SK-N-MC (cell line): ENCODE results near the gene AKT1.

ENCODE experiments used
- DNase-seq: peaks from one replicate; pipeline ENCODE4 v3.0.0-alpha.2; 2011; ENCODE audit warnings: low read depth, low spot score
- H3K27ac ChIP-seq: fragments of 200-600 bp; sonication (generic); 2 replicates; pipeline ENCODE4 v1.5.1; 2016; ENCODE audit warnings: mixed run types
- H3K36me3 ChIP-seq: fragments of 200-600 bp; sonication (generic); 2 replicates; pipeline ENCODE4 v1.6.1; 2017; ENCODE audit warnings: antibody characterized with exemption, low read length, mixed read lengths; ENCODE audit not compliant: insufficient read depth
- H3K4me3 ChIP-seq: fragments of 200-600 bp; sonication (generic); 2 replicates; pipeline ENCODE4 v1.5.1; 2016
- H3K9ac ChIP-seq: fragments of 200-600 bp; sonication (generic); 2 replicates; pipeline ENCODE4 v1.8.0; 2017; ENCODE audit warnings: mixed run types, mixed read lengths; ENCODE audit not compliant: insufficient read length
- H3K9me3 ChIP-seq: fragments of 200-600 bp; sonication (generic); 2 replicates; pipeline ENCODE4 v1.6.1; 2017; ENCODE audit warnings: low read depth, mild to moderate bottlenecking, antibody characterized with exemption, low read length, moderate library complexity, mixed read lengths
- EZH2 ChIP-seq: fragments of 200-600 bp; sonication (generic); IDR thresholded peaks from one replicate; pipeline ENCODE4 v1.6.1; 2017; ENCODE audit warnings: antibody characterized with exemption
- FOXP2 ChIP-seq: optimal IDR thresholded peaks from 2 replicates; pipeline ENCODE3; 2011; ENCODE audit warnings: mild to moderate bottlenecking, moderate library complexity; ENCODE audit not compliant: insufficient read depth; ENCODE audit errors: extremely low read length, control extremely low read depth
- POLR2AphosphoS5 ChIP-seq: IDR thresholded peaks from 2 replicates; pipeline ENCODE4 v1.6.1; 2012; ENCODE audit warnings: mild to moderate bottlenecking, low read depth, low read length, borderline replicate concordance

The AKT1 gene

DNA sequence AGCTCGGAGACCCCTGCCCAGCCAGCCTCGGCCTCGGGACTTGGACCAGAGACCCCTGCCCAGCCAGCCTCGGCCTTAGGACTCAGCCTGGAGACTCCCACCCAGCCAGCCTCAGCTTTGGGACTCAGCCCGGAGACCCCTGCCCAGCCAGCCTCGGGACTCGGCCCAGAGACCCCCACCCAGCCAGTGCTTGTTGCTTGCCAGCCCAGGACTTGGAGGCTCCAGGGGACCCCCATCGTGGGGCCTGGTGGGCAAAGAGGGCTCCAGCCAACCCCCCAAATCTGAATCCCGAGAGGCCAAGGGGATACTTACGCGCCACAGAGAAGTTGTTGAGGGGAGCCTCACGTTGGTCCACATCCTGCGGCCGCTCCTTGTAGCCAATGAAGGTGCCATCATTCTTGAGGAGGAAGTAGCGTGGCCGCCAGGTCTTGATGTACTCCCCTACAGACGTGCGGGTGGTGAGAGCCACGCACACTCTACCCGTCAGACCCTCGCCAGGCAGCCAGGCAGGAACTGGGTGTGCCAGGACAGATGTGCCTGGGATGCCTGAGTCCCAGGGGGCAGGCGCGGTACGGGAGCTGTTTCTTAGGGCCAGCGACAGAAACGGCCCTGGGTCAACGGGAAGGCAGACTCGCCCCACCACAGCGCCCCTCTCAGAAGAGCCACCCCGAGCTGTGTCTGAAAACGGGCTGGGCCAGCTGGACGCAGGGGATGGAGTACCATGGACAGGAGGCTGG, 15.6 kb downstream of the AKT1 start:
- TF ChIP-seq FOXP2, result no peak
- no peak for TF ChIP-seq POLR2AphosphoS5
- no peak for DNase-seq
- Histone ChIP-seq H3K9me3 (no peaks in the 10 kb centered on the region), H3K27ac (no peak overlapping the region), H3K36me3 (no peaks in the 10 kb centered on the region), H3K9ac (no peak overlapping the region), H3K4me3 (no peak overlapping the region)

DNA sequence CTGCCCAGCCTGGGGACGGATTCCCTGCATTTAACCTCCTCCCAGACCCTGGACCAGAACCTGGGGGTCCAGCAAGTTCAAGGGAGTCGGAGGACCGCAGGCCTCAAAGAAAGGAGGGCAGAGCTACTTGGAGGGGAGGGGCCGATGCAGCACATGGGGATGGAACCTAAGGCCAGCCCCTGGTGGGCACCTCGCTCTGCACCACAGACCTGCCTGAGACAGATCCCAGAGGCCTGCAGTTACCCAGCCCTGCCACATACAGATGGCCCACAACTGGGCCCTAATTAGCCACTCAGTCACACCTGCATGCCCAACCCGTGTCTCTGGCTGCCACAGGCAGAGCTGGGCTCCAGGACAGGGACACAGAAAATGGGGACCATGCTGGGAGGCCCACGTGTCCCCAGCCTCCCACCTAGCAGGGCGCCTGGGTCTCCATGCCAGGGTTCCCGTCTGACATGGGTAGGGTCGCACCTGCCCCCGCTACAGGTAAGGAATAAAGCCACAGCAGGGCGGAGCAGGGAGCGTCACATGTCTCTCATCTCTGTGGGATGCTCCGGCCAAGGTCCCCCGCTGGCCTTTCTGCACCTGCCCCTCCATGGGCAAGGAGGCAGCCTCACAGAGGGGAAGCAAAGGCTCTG, 16.7 kb downstream of the AKT1 start:
- TF ChIP-seq EZH2, result no peak
- no peak for TF ChIP-seq FOXP2
- no peak for TF ChIP-seq POLR2AphosphoS5
- H3K9me3 ChIP-seq, result no peaks in the 10 kb centered on the region
- H3K4me3 ChIP-seq, result no peak overlapping the region
- no peaks in the 10 kb centered on the region for H3K36me3 ChIP-seq
- H3K9ac ChIP-seq, result no peak overlapping the region
- no peak for DNase-seq
- H3K27ac ChIP-seq, result no peak overlapping the region

DNA sequence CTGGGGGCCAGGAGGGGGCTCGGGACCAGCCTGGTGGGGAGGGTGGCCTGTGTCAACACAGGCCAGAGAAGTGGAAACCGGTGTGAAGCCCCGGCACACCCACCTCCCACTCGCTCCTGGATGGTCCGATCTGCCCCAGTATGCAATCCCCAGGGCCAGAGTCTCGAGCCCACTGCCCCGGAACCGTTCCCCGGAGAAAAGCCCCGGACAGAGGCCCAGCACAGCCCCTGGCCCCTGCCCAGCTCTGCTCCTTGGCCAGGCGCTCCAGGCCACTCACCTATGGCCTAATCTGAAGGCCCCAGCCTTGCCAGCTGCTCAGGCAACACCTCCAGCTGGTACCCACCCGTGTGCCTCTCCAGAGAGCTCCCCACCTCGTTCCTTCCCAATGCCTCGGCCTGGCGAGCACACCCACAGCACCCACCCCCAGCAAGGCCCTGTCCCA, 17.7 kb downstream of the AKT1 start:
- no peaks in the 10 kb centered on the region for H3K9me3 ChIP-seq
- no peaks in the 10 kb centered on the region; the same call in 1 of the 2 replicates for H3K36me3 ChIP-seq
- no peak for DNase-seq
- no peak overlapping the region for H3K4me3 ChIP-seq
- no peak overlapping the region for H3K9ac ChIP-seq
- TF ChIP-seq FOXP2 (no peak), POLR2AphosphoS5 (no peak), EZH2 (no peak)
- no peak overlapping the region for H3K27ac ChIP-seq

DNA sequence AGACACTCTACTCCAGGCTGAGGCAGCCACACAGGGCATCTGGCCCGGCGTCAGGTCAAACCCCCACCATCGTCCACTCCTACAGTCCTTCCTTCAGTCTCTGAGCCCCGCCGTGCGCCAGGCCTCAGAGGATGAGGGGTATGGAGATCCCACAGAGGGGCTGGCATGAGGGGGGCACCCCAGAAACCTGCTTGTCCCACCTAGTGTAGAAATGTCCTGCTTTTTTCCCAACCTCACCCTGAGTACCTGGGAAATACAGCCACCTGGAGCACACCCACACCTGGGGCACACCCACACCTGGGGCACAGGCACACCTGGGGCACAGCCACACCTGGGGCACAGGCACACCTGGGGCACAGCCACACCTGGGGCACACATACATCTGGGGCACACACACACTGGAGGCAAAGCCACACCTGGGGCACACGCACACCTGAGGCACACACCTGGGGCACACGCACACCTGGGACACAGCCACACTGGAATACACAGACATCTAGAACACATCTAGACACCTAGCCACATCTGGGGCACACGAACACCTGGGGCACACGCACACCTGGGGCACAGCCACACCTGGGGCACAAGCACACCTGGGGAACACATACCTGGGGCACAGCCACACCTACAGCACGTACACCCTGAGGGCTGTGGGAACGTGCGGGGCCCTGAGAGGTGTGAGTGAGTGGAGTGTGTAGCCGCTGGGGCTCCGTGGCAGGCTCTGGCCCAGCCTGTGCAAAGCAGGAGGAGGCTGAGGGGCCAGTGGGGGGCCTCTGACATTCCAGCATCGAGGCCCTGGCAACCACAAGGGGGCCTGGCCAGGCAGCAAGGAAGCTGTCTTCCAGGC, 18.4 kb downstream of the AKT1 start:
- no peak overlapping the region for H3K9ac ChIP-seq
- H3K36me3 ChIP-seq, result peaks cover 5% of the 10 kb centered on the region; the same call in 1 of the 2 replicates
- no peak for TF ChIP-seq POLR2AphosphoS5
- no peak for TF ChIP-seq FOXP2
- TF ChIP-seq EZH2, result no peak
- no peak for DNase-seq
- H3K27ac ChIP-seq, result no peak overlapping the region
- H3K4me3 ChIP-seq, result no peak overlapping the region
- no peaks in the 10 kb centered on the region for H3K9me3 ChIP-seq

DNA sequence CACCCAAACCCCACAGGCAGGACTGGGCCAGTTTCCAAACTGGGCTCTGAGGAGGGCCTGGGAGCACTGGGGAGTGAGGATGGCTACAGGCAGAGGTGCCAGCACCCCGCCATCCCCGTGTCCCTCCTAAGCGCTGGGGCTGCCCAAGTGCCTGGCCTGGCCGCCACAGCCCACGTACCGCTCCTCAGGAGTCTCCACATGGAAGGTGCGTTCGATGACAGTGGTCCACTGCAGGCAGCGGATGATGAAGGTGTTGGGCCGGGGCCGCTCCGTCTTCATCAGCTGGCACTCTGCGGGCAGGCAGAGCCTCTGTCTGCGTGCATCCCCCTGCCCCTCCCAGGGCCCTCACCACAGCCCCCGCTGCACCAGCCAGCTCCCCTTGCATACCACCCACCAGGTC, 19.1 kb downstream of the AKT1 start:
- no peak for DNase-seq
- Histone ChIP-seq H3K9me3 (no peaks in the 10 kb centered on the region), H3K4me3 (no peak overlapping the region), H3K36me3 (peaks cover 12% of the 10 kb centered on the region; the same call in 1 of the 2 replicates), H3K9ac (no peak overlapping the region), H3K27ac (no peak overlapping the region)
- no peak for TF ChIP-seq EZH2

DNA sequence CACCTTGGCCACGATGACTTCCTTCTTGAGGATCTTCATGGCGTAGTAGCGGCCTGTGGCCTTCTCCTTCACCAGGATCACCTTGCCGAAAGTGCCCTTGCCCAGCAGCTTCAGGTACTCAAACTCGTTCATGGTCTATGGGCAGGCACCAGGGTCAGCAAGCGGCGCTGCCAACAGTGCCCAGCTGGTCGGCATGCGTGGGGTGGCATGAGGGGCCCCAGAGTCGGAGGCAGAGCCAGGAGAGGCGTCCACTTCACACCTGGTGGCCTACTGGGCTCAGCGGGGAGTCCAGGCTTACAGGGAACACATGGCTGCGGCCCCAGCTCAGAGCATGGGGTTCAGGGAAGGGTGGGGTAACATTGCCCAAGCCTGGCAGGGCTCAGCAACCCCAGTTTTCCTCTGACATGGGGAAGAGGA, 20.5 kb downstream of the AKT1 start:
- Histone ChIP-seq H3K36me3 (peaks cover 17% of the 10 kb centered on the region; the same call in 1 of the 2 replicates), H3K9ac (no peak overlapping the region), H3K9me3 (peaks cover 5% of the 10 kb centered on the region; the same call in 1 of the 2 replicates), H3K4me3 (no peak overlapping the region), H3K27ac (no peak overlapping the region)
- DNase-seq, result no peak
- TF ChIP-seq POLR2AphosphoS5, result no peak
- no peak for TF ChIP-seq FOXP2
- no peak for TF ChIP-seq EZH2

DNA sequence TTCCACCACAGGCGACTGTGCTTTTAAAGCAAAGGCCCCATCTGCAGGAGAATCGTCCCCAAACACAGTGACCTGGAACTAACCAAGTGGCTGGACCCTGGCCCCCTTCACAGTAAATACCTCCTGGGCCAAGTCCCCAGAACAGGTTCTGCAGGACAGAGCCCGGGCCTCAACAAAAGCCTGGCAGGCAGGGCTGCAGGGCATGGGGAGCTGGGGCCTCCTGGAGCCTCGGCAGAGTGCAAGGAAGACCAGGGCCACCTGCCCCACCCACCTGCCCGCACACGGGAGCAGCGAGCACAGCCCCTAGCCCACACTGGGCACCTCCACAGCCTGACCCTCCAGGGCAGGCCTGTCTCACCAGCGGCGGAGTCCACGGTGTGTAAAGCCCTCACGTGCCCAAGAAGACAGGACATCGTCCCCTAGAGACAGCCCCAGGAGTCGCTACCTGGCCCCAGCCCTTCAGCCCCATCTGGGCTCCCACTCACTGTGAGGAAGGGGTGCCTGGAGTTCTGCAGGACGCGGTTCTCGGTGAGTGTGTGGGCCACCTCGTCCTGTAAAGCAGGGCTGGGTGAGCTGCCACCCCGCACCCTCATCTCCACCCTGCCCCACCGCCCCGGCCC, 21.0 kb downstream of the AKT1 start:
- TF ChIP-seq EZH2 (no peak), FOXP2 (no peak), POLR2AphosphoS5 (no peak; the same call in 1 of the 2 replicates)
- no peak overlapping the region for H3K27ac ChIP-seq
- H3K9ac ChIP-seq, result no peak overlapping the region
- peaks cover 5% of the 10 kb centered on the region; the same call in 1 of the 2 replicates for H3K9me3 ChIP-seq
- H3K36me3 ChIP-seq, result peaks cover 17% of the 10 kb centered on the region; the same call in 1 of the 2 replicates
- DNase-seq, result no peak
- no peak overlapping the region for H3K4me3 ChIP-seq

DNA sequence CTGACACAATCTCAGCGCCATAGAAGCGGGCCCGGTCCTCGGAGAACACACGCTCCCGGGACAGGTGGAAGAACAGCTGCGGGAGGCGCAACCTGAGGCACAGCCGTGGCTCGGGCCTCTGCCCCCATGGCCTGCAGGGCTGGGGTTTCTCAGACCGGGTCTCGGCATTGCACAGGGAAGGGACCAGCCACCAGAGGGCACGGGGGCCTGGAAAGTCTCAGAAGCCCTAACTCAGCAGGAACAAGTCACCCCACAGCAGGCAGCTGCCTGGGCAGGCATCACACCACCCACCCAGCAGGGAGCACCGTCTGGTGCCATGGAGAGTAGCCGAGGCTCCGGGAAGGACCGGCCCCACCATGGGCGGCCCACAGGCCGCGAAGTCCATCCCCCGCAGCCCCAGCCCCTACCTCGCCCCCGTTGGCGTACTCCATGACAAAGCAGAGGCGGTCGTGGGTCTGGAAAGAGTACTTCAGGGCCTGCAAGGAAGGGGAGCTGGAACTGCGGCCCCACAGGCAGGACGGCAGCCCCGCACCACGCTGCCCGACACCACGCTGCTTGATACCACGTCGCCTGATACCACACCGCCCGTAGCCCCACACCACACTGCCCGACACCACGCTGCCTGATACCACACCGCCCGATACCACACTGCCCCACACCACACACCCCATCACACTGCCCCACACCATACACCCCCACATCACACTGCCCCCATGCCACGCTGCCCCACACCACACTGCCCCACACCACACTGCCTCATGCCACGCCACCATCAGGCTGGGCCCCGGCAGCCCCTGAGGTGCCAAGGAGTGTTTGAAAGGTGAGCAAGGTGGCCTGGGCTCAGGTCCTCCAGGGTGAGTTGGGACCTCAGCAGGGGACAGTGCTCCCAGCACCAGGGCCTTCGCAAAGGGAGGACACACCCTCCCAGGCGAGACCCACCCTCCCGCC, 21.8 kb downstream of the AKT1 start:
- DNase-seq, result no peak
- TF ChIP-seq EZH2, result no peak
- TF ChIP-seq FOXP2, result no peak
- TF ChIP-seq POLR2AphosphoS5, result no peak
- Histone ChIP-seq H3K27ac (no peak overlapping the region), H3K36me3 (peaks cover 17% of the 10 kb centered on the region; the same call in 1 of the 2 replicates), H3K4me3 (no peak overlapping the region), H3K9ac (no peak overlapping the region), H3K9me3 (peaks cover 5% of the 10 kb centered on the region; the same call in 1 of the 2 replicates)
